ENCODE measurements around the gene THEM4.

GRCh38 chr1:151828921-151829320 lies 80.4 kb downstream of the THEM4 start:
- no peak for TF ChIP-seq POLR2AphosphoS5 (IDR thresholded peaks at IDR 0.05)
- TF ChIP-seq, protein P1, sequence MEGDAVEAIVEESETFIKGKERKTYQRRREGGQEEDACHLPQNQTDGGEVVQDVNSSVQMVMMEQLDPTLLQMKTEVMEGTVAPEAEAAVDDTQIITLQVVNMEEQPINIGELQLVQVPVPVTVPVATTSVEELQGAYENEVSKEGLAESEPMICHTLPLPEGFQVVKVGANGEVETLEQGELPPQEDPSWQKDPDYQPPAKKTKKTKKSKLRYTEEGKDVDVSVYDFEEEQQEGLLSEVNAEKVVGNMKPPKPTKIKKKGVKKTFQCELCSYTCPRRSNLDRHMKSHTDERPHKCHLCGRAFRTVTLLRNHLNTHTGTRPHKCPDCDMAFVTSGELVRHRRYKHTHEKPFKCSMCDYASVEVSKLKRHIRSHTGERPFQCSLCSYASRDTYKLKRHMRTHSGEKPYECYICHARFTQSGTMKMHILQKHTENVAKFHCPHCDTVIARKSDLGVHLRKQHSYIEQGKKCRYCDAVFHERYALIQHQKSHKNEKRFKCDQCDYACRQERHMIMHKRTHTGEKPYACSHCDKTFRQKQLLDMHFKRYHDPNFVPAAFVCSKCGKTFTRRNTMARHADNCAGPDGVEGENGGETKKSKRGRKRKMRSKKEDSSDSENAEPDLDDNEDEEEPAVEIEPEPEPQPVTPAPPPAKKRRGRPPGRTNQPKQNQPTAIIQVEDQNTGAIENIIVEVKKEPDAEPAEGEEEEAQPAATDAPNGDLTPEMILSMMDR (IDR thresholded peaks at IDR 0.05): no peak
- no peak for TF ChIP-seq POLR2A (IDR thresholded peaks at IDR 0.05; ENCODE audit: low read depth)
